PC-9 (cell line): ENCODE results near the gene BDKRB1. TPM values are rescaled to one million over a fixed set of nuclear protein-coding genes. Genes with fewer than 3 reads are reported as not detected.

Experiments
- BruUV-seq: library from RNA; stranded (reverse); fragments of 400-500 nt; replicated peaks from 2 replicates; lab custom pipeline; 2021; lab: Mats Ljungman, UMichigan
- CTCF ChIA-PET: fragments of 300-600 bp; sonication (Branson Sonifier 250); formaldehyde crosslinking; loops from one replicate; lab custom pipeline; 2022; ENCODE audit warnings: antibody characterized with exemption; lab: Charles Lee
- POLR2A ChIA-PET: fragments of 300-600 bp; sonication (Branson Sonifier 250); formaldehyde crosslinking; loops from one replicate; lab custom pipeline; 2022; ENCODE audit warnings: antibody characterized with exemption; ENCODE audit not compliant: unreplicated experiment; lab: Charles Lee
- DNase-seq, 2 experiments: peaks; one replicate each; pipeline versions ENCODE4 v3.0.0 to v3.0.0-alpha.2; 2015 to 2022; ENCODE audit warnings: mixed read lengths in 1 of 2
- H2AFZ ChIP-seq: fragments of 200-600 bp; sonication (generic); 2 replicates; pipeline ENCODE4 v1.8.1; 2017; ENCODE audit warnings: antibody characterized with exemption
- H3F3A ChIP-seq: fragments of 200-600 bp; sonication (generic); 2 replicates; pipeline ENCODE4 v1.8.1; 2017; ENCODE audit warnings: antibody characterized with exemption, mild to moderate bottlenecking, low read depth; ENCODE audit not compliant: insufficient read depth
- H3K27ac ChIP-seq: fragments of 200-600 bp; sonication (generic); 2 replicates; pipeline ENCODE4 v1.6.1; 2016; ENCODE audit warnings: mixed run types
- H3K27me3 ChIP-seq: fragments of 200-600 bp; sonication (generic); 2 replicates; pipeline ENCODE4 v1.6.1; 2016; ENCODE audit warnings: low read depth, mixed run types; ENCODE audit not compliant: insufficient read depth
- H3K36me3 ChIP-seq: fragments of 200-600 bp; sonication (generic); 2 replicates; pipeline ENCODE4 v1.6.1; 2016; ENCODE audit warnings: low read depth, mixed run types
- H3K4me1 ChIP-seq: fragments of 200-600 bp; sonication (generic); replicated peaks from 2 replicates; pipeline ENCODE4 v1.6.1; 2016; ENCODE audit warnings: mixed run types; ENCODE audit not compliant: insufficient read depth
- H3K4me2 ChIP-seq: fragments of 200-600 bp; sonication (generic); 2 replicates; pipeline ENCODE4 v1.6.1; 2017; ENCODE audit warnings: mixed run types
- H3K4me3 ChIP-seq: fragments of 200-600 bp; sonication (generic); 2 replicates; pipeline ENCODE4 v1.6.1; 2016; ENCODE audit warnings: mixed run types
- H3K79me2 ChIP-seq: fragments of 200-600 bp; sonication (generic); 2 replicates; pipeline ENCODE4 v1.6.1; 2017; ENCODE audit warnings: low read depth, mixed run types
- H3K9me2 ChIP-seq: fragments of 200-600 bp; sonication (generic); 2 replicates; pipeline ENCODE4 v1.8.1; 2017; ENCODE audit warnings: mild to moderate bottlenecking; ENCODE audit not compliant: insufficient read depth
- H3K9me3 ChIP-seq: fragments of 200-600 bp; sonication (generic); 2 replicates; pipeline ENCODE4 v1.8.1; 2016; ENCODE audit warnings: low read depth; ENCODE audit not compliant: insufficient read depth
- H4K20me1 ChIP-seq: fragments of 200-600 bp; sonication (generic); 2 replicates; pipeline ENCODE4 v1.8.1; 2017; ENCODE audit not compliant: insufficient read depth
- EZH2 ChIP-seq: fragments of 200-600 bp; sonication (generic); IDR thresholded peaks from 2 replicates; pipeline ENCODE4 v1.8.0; 2017; ENCODE audit warnings: antibody characterized with exemption, low read depth
- intact Hi-C: fragments of 100-400 bp; cut with micrococcal nuclease; formaldehyde crosslinking; loops from one replicate; pipeline ENCODE4 v1.10.0; 2022; ENCODE audit not compliant: unreplicated experiment
- total RNA-seq: library from RNA; stranded (reverse); gene quantifications from 2 replicates; pipeline ENCODE4 v1.2.3, GENCODE V29; 2021
- TF ChIP-seq, protein P1 (sequence below): fragments of 200-600 bp; sonication (generic); conservative IDR thresholded peaks from 2 replicates; pipeline ENCODE4 v1.6.1; 2017; ENCODE audit warnings: mixed run types, antibody characterized with exemption, mild to moderate bottlenecking, moderate library complexity

BDKRB1 gene
- total RNA-seq, 1 experiment from 2014 or later, result not detected

DNA sequence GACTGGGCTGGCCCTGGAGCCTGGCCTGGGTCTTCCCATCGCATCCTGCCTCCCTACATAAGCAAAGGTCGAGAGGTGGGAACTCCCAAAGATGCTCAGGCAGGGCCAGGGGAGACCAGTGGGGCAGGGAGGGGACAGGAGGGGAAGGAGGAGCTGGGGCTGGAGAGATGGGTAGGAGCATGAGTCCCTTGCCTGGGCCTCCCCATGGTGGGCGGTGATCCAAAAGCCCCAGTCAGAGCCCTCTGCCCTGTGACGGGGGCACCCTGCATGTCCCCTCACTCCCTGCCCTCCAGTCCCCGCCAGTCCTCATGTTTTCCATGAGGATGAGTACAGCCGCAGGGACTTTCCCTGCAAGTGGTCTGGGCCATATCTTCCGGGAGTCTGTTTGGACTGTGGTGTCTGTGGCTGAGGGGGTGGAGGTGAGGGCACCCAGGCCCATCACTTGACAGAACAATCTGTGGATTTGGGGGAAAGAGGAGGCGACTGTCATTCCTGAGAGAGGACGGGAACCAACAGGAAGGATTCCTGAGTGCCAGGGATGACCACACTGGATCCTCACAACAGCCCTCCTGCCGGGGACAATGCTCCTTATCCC, 42.0 kb upstream of the BDKRB1 start:
- no peak for DNase-seq
- Histone ChIP-seq H3K4me2 (no peak overlapping the region), H3K27me3 (no peaks in the 10 kb centered on the region), H3K79me2 (no peaks in the 10 kb centered on the region), H3K9me2 (no peaks in the 10 kb centered on the region), H3K36me3 (no peaks in the 10 kb centered on the region), H4K20me1 (no peaks in the 10 kb centered on the region), H3F3A (no peaks in the 10 kb centered on the region; the same call in 1 of the 2 replicates), H3K4me1 (no peaks in the 10 kb centered on the region), H2AFZ (no peak overlapping the region), H3K27ac (no peak overlapping the region), H3K9me3 (no peaks in the 10 kb centered on the region), H3K4me3 (no peak overlapping the region)
- no TSS peak for BruUV-seq
- TF ChIP-seq, protein P1, sequence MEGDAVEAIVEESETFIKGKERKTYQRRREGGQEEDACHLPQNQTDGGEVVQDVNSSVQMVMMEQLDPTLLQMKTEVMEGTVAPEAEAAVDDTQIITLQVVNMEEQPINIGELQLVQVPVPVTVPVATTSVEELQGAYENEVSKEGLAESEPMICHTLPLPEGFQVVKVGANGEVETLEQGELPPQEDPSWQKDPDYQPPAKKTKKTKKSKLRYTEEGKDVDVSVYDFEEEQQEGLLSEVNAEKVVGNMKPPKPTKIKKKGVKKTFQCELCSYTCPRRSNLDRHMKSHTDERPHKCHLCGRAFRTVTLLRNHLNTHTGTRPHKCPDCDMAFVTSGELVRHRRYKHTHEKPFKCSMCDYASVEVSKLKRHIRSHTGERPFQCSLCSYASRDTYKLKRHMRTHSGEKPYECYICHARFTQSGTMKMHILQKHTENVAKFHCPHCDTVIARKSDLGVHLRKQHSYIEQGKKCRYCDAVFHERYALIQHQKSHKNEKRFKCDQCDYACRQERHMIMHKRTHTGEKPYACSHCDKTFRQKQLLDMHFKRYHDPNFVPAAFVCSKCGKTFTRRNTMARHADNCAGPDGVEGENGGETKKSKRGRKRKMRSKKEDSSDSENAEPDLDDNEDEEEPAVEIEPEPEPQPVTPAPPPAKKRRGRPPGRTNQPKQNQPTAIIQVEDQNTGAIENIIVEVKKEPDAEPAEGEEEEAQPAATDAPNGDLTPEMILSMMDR, result no peak
- TF ChIP-seq EZH2, result no peak
- ChIA-PET CTCF (no interaction called here), POLR2A (no interaction called here)
- intact Hi-C loops, result no loop called here

DNA sequence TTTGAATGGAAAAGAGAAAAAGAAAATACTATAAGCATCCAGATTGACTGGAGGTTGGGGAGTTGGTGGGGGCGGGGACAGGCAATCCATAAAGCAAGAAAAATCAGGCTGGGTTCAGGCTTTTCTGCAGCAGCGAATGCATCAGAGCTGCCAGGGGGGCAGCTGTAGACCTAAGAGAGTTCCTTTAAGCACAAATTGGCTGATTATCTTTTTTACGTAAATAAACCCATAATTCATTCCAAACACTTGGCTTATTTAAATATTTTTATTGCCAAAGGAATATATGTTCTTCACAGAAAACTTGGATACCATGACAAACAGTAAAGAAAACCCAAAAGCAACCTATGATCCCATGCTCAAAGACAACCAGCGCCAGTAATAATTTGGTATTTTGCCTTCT, 41.2 kb upstream of the BDKRB1 start:
- no peak for DNase-seq
- no peaks in the 10 kb centered on the region for H3K9me2 ChIP-seq
- no peaks in the 10 kb centered on the region; the same call in 1 of the 2 replicates for H3F3A ChIP-seq
- no peak overlapping the region for H3K4me2 ChIP-seq
- no peak for TF ChIP-seq EZH2
- TF ChIP-seq, protein P1, result no peak
- intact Hi-C loops, result no loop called here
- CTCF ChIA-PET, result no interaction called here
- BruUV-seq, result no TSS peak
- H3K27me3 ChIP-seq, result no peaks in the 10 kb centered on the region
- no peak overlapping the region for H2AFZ ChIP-seq
- H3K27ac ChIP-seq, result no peak overlapping the region
- H3K4me1 ChIP-seq, result no peaks in the 10 kb centered on the region
- no peaks in the 10 kb centered on the region for H3K36me3 ChIP-seq
- H3K4me3 ChIP-seq, result no peak overlapping the region
- no peaks in the 10 kb centered on the region for H4K20me1 ChIP-seq
- no peaks in the 10 kb centered on the region for H3K9me3 ChIP-seq
- no peaks in the 10 kb centered on the region for H3K79me2 ChIP-seq
- POLR2A ChIA-PET, result no interaction called here

DNA sequence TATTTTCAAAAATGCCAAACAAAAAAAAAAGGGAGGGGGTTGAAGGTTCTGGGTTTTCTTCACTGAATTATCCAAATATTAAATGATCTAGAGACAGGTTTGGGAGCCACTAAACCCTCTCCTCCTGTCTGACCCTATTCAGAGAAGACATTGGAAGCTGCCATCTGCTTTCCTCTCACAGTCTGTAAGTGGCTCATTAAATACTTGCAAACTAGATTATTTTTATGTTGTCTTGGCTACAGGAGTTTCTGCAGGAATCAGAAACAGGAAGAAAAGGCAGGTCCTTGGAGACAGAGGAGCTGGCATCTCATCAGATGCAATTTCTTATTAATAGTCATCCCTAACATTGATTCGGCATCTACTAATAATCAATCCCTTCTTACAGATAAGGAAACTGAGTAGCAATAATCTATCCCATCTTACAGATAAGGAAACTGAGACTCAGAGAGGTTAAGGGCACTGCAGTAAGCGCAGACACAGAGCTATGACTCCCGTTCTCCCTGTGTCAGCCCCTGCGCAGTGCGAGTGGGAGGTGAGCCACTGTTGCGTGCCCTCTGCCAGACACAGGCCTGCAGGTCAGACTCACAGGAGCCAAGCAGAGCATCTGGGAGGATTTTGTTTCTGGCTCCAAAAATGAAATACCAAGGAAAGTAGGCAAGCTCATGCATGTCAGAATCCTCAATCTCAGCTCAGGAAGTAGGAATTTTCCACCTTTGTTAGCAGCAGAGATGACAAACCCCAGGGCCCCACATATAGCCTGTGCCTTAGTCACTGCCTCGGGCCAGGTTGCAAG, 40.4 kb upstream of the BDKRB1 start:
- no peak for TF ChIP-seq EZH2
- TF ChIP-seq, protein P1, result no peak
- no peaks in the 10 kb centered on the region for H3K36me3 ChIP-seq
- ChIA-PET CTCF (interaction anchor here (0.5 kb wide), 1 partner anchor 110 kb away, joined by 5 read pairs; no protein-coding TSS in a partner anchor), POLR2A (no interaction called here)
- H3K4me1 ChIP-seq, result no peaks in the 10 kb centered on the region
- H2AFZ ChIP-seq, result no peak overlapping the region
- H3K4me3 ChIP-seq, result no peak overlapping the region
- no peaks in the 10 kb centered on the region for H3K27me3 ChIP-seq
- H3K9me3 ChIP-seq, result no peaks in the 10 kb centered on the region
- intact Hi-C loops, result no loop called here
- no peak overlapping the region for H3K27ac ChIP-seq
- no peaks in the 10 kb centered on the region; the same call in 1 of the 2 replicates for H3F3A ChIP-seq
- no peaks in the 10 kb centered on the region for H3K79me2 ChIP-seq
- H3K4me2 ChIP-seq, result no peak overlapping the region
- H3K9me2 ChIP-seq, result no peaks in the 10 kb centered on the region
- no peaks in the 10 kb centered on the region for H4K20me1 ChIP-seq
- DNase-seq, result no peak
- BruUV-seq, result no TSS peak
